ENCODE measurements around the gene CFDP1.

DNA sequence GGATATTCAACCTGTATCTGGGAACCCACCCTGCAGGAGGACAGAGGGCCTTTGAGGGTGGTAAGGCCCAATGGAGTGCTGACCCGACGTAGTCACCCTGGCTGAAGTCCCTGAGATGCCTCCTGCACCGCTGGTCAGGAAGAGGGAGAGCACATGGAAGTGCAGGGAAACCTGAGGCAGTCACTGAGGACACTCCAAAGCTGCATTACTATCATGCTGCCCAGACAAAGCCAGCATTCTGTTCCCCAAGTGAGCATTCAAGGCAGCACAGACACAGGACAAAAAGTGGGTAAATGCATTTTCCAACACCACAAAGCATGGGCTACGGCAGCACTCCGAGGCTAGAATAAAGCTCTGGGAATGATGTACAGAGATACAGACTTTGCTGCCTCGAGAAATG, 135.0 kb downstream of the CFDP1 start:
- TF ChIP-seq, protein P1, sequence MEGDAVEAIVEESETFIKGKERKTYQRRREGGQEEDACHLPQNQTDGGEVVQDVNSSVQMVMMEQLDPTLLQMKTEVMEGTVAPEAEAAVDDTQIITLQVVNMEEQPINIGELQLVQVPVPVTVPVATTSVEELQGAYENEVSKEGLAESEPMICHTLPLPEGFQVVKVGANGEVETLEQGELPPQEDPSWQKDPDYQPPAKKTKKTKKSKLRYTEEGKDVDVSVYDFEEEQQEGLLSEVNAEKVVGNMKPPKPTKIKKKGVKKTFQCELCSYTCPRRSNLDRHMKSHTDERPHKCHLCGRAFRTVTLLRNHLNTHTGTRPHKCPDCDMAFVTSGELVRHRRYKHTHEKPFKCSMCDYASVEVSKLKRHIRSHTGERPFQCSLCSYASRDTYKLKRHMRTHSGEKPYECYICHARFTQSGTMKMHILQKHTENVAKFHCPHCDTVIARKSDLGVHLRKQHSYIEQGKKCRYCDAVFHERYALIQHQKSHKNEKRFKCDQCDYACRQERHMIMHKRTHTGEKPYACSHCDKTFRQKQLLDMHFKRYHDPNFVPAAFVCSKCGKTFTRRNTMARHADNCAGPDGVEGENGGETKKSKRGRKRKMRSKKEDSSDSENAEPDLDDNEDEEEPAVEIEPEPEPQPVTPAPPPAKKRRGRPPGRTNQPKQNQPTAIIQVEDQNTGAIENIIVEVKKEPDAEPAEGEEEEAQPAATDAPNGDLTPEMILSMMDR (IDR thresholded peaks at IDR 0.05; ENCODE audit: low read length): no peak
- TF ChIP-seq EZH2 (IDR thresholded peaks at IDR 0.05; ENCODE audit: borderline replicate concordance, low read length): no peak

Measured in OCI-LY1 (cell line).